H9 (cell line): ENCODE measurements around the gene CADPS. TPM values are rescaled to one million over a fixed set of nuclear protein-coding genes. Genes with fewer than 3 reads are reported as not detected.

ENCODE experiments used
- DNase-seq: peaks from one replicate; pipeline ENCODE4 v3.0.0-alpha.2; 2017
- H2AFZ ChIP-seq: one replicate; pipeline ENCODE4 v1.6.1; 2013; ENCODE audit warnings: mild to moderate bottlenecking, low read length, control low read depth, moderate library complexity
- H2AK5ac ChIP-seq: 2 replicates; pipeline ENCODE4 v1.6.1; 2013; ENCODE audit warnings: low read length, control low read depth, mixed read lengths; ENCODE audit not compliant: insufficient read length
- H2BK120ac ChIP-seq: one replicate; pipeline ENCODE4 v1.6.1; 2013; ENCODE audit warnings: low read depth, mild to moderate bottlenecking, low read length, control low read depth, inconsistent platforms; ENCODE audit not compliant: poor library complexity, severe bottlenecking
- H2BK12ac ChIP-seq: 2 replicates; pipeline ENCODE4 v1.6.1; 2013; ENCODE audit warnings: low read length, control low read depth, mixed read lengths, low read depth; ENCODE audit not compliant: insufficient read length
- H2BK15ac ChIP-seq: 2 replicates; pipeline ENCODE4 v1.6.1; 2013; ENCODE audit warnings: low read depth, low read length, control low read depth
- H2BK20ac ChIP-seq: one replicate; pipeline ENCODE4 v1.6.1; 2013; ENCODE audit warnings: low read depth, mild to moderate bottlenecking, low read length, control low read depth, inconsistent platforms; ENCODE audit not compliant: poor library complexity, severe bottlenecking
- H2BK5ac ChIP-seq: 2 replicates; pipeline ENCODE4 v1.6.1; 2013; ENCODE audit warnings: low read length, control low read depth, mixed read lengths; ENCODE audit not compliant: insufficient read length
- H3K14ac ChIP-seq: 2 replicates; pipeline ENCODE4 v1.6.1; 2013; ENCODE audit warnings: low read length, control low read depth; ENCODE audit not compliant: insufficient read depth
- H3K18ac ChIP-seq: 2 replicates; pipeline ENCODE4 v1.6.1; 2013; ENCODE audit warnings: low read depth, mild to moderate bottlenecking, mixed read lengths, low read length, control low read depth; ENCODE audit not compliant: insufficient read length
- H3K23ac ChIP-seq: 2 replicates; pipeline ENCODE4 v1.6.1; 2013; ENCODE audit warnings: low read length, control low read depth, mixed read lengths, low read depth; ENCODE audit not compliant: insufficient read length
- H3K23me2 ChIP-seq: 2 replicates; pipeline ENCODE4 v1.6.1; 2013; ENCODE audit warnings: low read depth, mild to moderate bottlenecking, mixed read lengths, low read length, control low read depth; ENCODE audit not compliant: insufficient read length, poor library complexity, severe bottlenecking
- H3K27ac ChIP-seq: 2 replicates; pipeline ENCODE4 v1.5.1; 2013; ENCODE audit warnings: low read length, control low read depth, mixed read lengths, low read depth; ENCODE audit not compliant: insufficient read length
- H3K27me3 ChIP-seq: 2 replicates; pipeline ENCODE4 v1.6.1; 2013; ENCODE audit warnings: low read length, control low read depth, inconsistent platforms; ENCODE audit not compliant: insufficient read depth
- H3K4ac ChIP-seq: 2 replicates; pipeline ENCODE4 v1.6.1; 2013; ENCODE audit warnings: low read depth, mild to moderate bottlenecking, control low read depth, inconsistent platforms, low read length, moderate library complexity
- H3K4me1 ChIP-seq: 2 replicates; pipeline ENCODE4 v1.6.1; 2013; ENCODE audit warnings: low read length, control low read depth, inconsistent platforms; ENCODE audit not compliant: insufficient read depth
- H3K4me2 ChIP-seq: 2 replicates; pipeline ENCODE4 v1.6.1; 2013; ENCODE audit warnings: low read length, control low read depth, mixed read lengths; ENCODE audit not compliant: insufficient read length, insufficient read depth
- H3K56ac ChIP-seq: 2 replicates; pipeline ENCODE4 v1.6.1; 2013; ENCODE audit warnings: low read depth, mild to moderate bottlenecking, mixed read lengths, low read length, control low read depth; ENCODE audit not compliant: insufficient read length
- H3K79me1 ChIP-seq: 2 replicates; pipeline ENCODE4 v1.6.1; 2013; ENCODE audit warnings: low read depth, mild to moderate bottlenecking, moderate library complexity, low read length, control low read depth, inconsistent platforms; ENCODE audit not compliant: insufficient read depth, poor library complexity, severe bottlenecking
- H3K79me2 ChIP-seq: 2 replicates; pipeline ENCODE4 v1.6.1; 2013; ENCODE audit warnings: low read length, control low read depth, inconsistent platforms; ENCODE audit not compliant: insufficient read depth
- H3K9ac ChIP-seq: 2 replicates; pipeline ENCODE4 v1.6.1; 2013; ENCODE audit warnings: low read length, control low read depth, mixed read lengths; ENCODE audit not compliant: insufficient read length; ENCODE audit errors: extremely low read depth
- H3K9me3 ChIP-seq: one replicate; pipeline ENCODE4 v1.6.1; 2013; ENCODE audit warnings: low read depth, low read length, inconsistent platforms; ENCODE audit not compliant: control insufficient read depth
- H3T11ph ChIP-seq: one replicate; pipeline ENCODE4 v1.6.1; 2013; ENCODE audit warnings: mild to moderate bottlenecking, low read length, control low read depth, inconsistent platforms
- H4K20me1 ChIP-seq: one replicate; pipeline ENCODE4 v1.6.1; 2013; ENCODE audit not compliant: control insufficient read depth, insufficient read length, insufficient read depth
- H4K5ac ChIP-seq: 2 replicates; pipeline ENCODE4 v1.6.1; 2013; ENCODE audit warnings: low read depth, mild to moderate bottlenecking, mixed read lengths, low read length, control low read depth; ENCODE audit not compliant: insufficient read length
- H4K8ac ChIP-seq: replicated peaks from 2 replicates; pipeline ENCODE4 v1.6.1; 2013; ENCODE audit warnings: low read length, control low read depth, mixed read lengths, low read depth; ENCODE audit not compliant: insufficient read length
- H4K91ac ChIP-seq: 2 replicates; pipeline ENCODE4 v1.6.1; 2013; ENCODE audit warnings: low read depth, mild to moderate bottlenecking, moderate library complexity, mixed read lengths, low read length, control low read depth; ENCODE audit not compliant: insufficient read length
- H3K27ac Mint-ChIP-seq, 3 experiments: 2 replicates in 2 of 3; 3 replicates in 1 of 3; pipeline ENCODE4 v1.8.0; 2020 to 2021; ENCODE audit warnings: mixed read lengths in 3 of 3, mild to moderate bottlenecking in 1 of 3, moderate library complexity in 1 of 3
- H3K27me3 Mint-ChIP-seq: 2 replicates; pipeline ENCODE4 v1.8.0; 2021; ENCODE audit warnings: low read depth, mild to moderate bottlenecking, moderate library complexity, mixed read lengths
- H3K36me3 Mint-ChIP-seq, 3 experiments: 2 replicates in 2 of 3; 3 replicates in 1 of 3; pipeline ENCODE4 v1.8.0; 2020 to 2021; ENCODE audit warnings: low read depth in 3 of 3, mixed read lengths in 3 of 3; ENCODE audit not compliant: insufficient read depth in 1 of 3
- H3K4me1 Mint-ChIP-seq, 2 experiments: 2 replicates each; pipeline ENCODE4 v1.8.0; 2020; ENCODE audit warnings: mixed read lengths in 2 of 2
- H3K4me3 Mint-ChIP-seq, 2 experiments: 2 replicates in 1 of 2; 3 replicates in 1 of 2; pipeline ENCODE4 v1.8.0; 2020 to 2021; ENCODE audit warnings: mild to moderate bottlenecking in 2 of 2, mixed read lengths in 2 of 2, moderate library complexity in 1 of 2
- H3K9me3 Mint-ChIP-seq, 2 experiments: 2 replicates in 1 of 2; 3 replicates in 1 of 2; pipeline ENCODE4 v1.8.0; 2020; ENCODE audit warnings: mild to moderate bottlenecking in 2 of 2, mixed read lengths in 2 of 2, moderate library complexity in 1 of 2
- WGBS: extraction: QIAGEN DNeasy Blood & Tissue Kit; methylation state at CpG from one replicate; pipeline ENCODE4 v1.1.7; 2013; ENCODE audit warnings: missing lambda C conversion rate, low lambda C conversion rate, mixed read lengths; ENCODE audit not compliant: insufficient read length; ENCODE audit errors: extremely low coverage; 5-methylcytosine and 5-hydroxymethylcytosine counted together
- total RNA-seq: library from RNA; stranded (reverse); gene quantifications from 2 replicates; pipeline ENCODE4 v1.2.1, GENCODE V29; 2021
- TF ChIP-seq, protein P1 (sequence below): fragments of 200-600 bp; sonication (generic); conservative IDR thresholded peaks from 3 replicates; pipeline ENCODE4 v1.8.0; 2021; ENCODE audit warnings: antibody characterized with exemption, mild to moderate bottlenecking

CADPS gene
- total RNA-seq, 1 experiment from 2014 or later, result 6.6 TPM

- Histone ChIP-seq H2BK5ac (no peak overlapping the region), H2BK12ac (no peak overlapping the region), H3K27ac (no peak overlapping the region), H4K20me1 (no peaks in the 10 kb centered on the region), H3K23me2 (no peaks in the 10 kb centered on the region), H4K5ac (no peak overlapping the region), H3K56ac (no peak overlapping the region), H3K4ac (no peak overlapping the region), H2BK20ac (no peak overlapping the region), H3K79me1 (no peaks in the 10 kb centered on the region), H3K9ac (no peak overlapping the region), H3K14ac (no peak overlapping the region), H3K27me3 (no peaks in the 10 kb centered on the region), H2AK5ac (no peak overlapping the region), H2BK15ac (no peak overlapping the region), H2AFZ (no peak overlapping the region), H3K79me2 (no peaks in the 10 kb centered on the region), H2BK120ac (no peak overlapping the region), H3K4me1 (no peaks in the 10 kb centered on the region), H3T11ph (no peak overlapping the region), H4K8ac (no peak overlapping the region), H4K91ac (no peak overlapping the region), H3K23ac (no peak overlapping the region), H3K4me2 (no peak overlapping the region), H3K18ac (no peak overlapping the region), H3K9me3 (no peaks in the 10 kb centered on the region)
- Mint-ChIP-seq H3K27me3 (peaks cover 53% of the 10 kb centered on the region), H3K36me3 (no peaks in the 10 kb centered on the region), H3K4me1 (peaks cover 0 to 8% of the 10 kb centered on the region in 2 experiments; a peak in 1 of 4 replicates), H3K27ac (no peak overlapping the region), H3K9me3 (no peaks in the 10 kb centered on the region), H3K4me3 (no peak overlapping the region)
- WGBS, result no CpG with 5 or more reads among the region's 6 CpGs
- TF ChIP-seq, protein P1, sequence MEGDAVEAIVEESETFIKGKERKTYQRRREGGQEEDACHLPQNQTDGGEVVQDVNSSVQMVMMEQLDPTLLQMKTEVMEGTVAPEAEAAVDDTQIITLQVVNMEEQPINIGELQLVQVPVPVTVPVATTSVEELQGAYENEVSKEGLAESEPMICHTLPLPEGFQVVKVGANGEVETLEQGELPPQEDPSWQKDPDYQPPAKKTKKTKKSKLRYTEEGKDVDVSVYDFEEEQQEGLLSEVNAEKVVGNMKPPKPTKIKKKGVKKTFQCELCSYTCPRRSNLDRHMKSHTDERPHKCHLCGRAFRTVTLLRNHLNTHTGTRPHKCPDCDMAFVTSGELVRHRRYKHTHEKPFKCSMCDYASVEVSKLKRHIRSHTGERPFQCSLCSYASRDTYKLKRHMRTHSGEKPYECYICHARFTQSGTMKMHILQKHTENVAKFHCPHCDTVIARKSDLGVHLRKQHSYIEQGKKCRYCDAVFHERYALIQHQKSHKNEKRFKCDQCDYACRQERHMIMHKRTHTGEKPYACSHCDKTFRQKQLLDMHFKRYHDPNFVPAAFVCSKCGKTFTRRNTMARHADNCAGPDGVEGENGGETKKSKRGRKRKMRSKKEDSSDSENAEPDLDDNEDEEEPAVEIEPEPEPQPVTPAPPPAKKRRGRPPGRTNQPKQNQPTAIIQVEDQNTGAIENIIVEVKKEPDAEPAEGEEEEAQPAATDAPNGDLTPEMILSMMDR, result no peak
- no peak for DNase-seq
These were observed 469.6 kb downstream of the CADPS start for GRCh38 chr3:62405566-62405965.
